ENCODE data around the gene CAND2. TPM values are rescaled to one million over a fixed set of nuclear protein-coding genes. Genes with fewer than 3 reads are reported as not detected.

The CAND2 gene
- total and polyA plus RNA-seq, 9 of the 15 experiments (the other 6 are each of a cell fraction or from before 2014, with no cell fraction given), result 0.91 to 14.9 (median 4.3) TPM

DNA sequence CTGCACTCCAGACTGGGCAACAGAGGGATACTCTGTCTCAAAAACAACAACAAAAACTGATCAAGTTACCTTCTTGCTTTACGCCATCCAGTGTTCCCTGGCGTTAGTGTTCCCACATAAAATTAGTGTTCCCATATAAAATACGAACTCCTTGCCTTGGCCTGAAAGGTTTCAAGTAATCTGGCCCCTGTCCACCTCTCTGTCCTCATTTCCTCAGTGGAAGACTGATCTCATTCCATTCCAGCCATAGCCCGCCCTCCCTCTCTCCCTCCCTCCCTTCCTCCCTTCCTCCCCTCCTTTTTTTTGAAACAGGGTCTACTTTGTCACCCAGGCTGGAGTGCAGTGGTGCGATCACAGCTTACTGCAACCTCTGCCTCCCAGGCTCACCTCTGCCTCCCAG, 2.8 kb upstream of the CAND2 start:
- no peak overlapping the region for H2AFZ ChIP-seq (ENCODE audit: low read depth, low read length)
- intact Hi-C loops (cut with micrococcal nuclease) (loop anchor here (10.0 kb wide), 1 partner anchor 201 kb away; no protein-coding TSS in a partner anchor), in situ Hi-C loops (cut with MboI) (no loop called here)
- ChIA-PET POLR2A (interaction anchor here (1.0 kb wide), 1 partner anchor 13 kb away, joined by 4 read pairs; no protein-coding TSS in a partner anchor), CTCF (ENCODE audit: low intra/inter-chr PET ratio) (no interaction called here)
- H3K27me3 ChIP-seq (ENCODE audit: control insufficient read depth in 2 of 2, insufficient read depth in 2 of 2, low read length in 2 of 2), result peaks cover 0 to 3% of the 10 kb centered on the region in 2 experiments; a peak in 2 of 5 replicates
- no peaks in the 10 kb centered on the region for H3K9me1 ChIP-seq (ENCODE audit: control insufficient read depth, insufficient read depth, low read length)
- H3K4me1 ChIP-seq (replicated peaks in 1 of 2; ENCODE audit: control insufficient read depth in 2 of 2, insufficient read depth in 2 of 2, low read length in 2 of 2), result peaks cover 8 to 25% of the 10 kb centered on the region in 2 experiments; a peak in 3 of 5 replicates
- DNase-seq (ENCODE audit: extremely low read depth in 1 of 4, low spot score in 3 of 4), result no peak
- H3K4me2 ChIP-seq (ENCODE audit: insufficient read depth, low read length), result no peak overlapping the region
- H3K27ac ChIP-seq (ENCODE audit: extremely low read depth, low read depth, low read length), result no peak overlapping the region
- no peaks in the 10 kb centered on the region for H3K9me3 ChIP-seq (replicated peaks; ENCODE audit: control insufficient read depth, insufficient read depth, low read depth, low read length)
- H3K9ac ChIP-seq (ENCODE audit: insufficient read depth in 1 of 2, low read depth in 2 of 2, low read length in 2 of 2), result no peak overlapping the region
- peaks cover 6% of the 10 kb centered on the region; the same call in 1 of the 3 replicates for H3K79me2 ChIP-seq (ENCODE audit: control insufficient read depth, insufficient read depth, low read length)
- H3K4me3 ChIP-seq, result no peak overlapping the region
- WGBS (ENCODE audit: insufficient coverage, low coverage, missing lambda C conversion rate), result 63% methylated on average over 3 of the region's 5 CpGs
- ATAC-seq, result no peak
- no peaks in the 10 kb centered on the region for H3K36me3 ChIP-seq (ENCODE audit: control insufficient read depth, insufficient read depth, low read length)
- no TSS peak for BruUV-seq (replicated peaks)
- FAIRE-seq, result no peak
- no peaks in the 10 kb centered on the region for H4K20me1 ChIP-seq (replicated peaks; ENCODE audit: control insufficient read depth, insufficient read depth, low read length)
- TF ChIP-seq MCM3 (IDR thresholded peaks at IDR 0.05) (no peak), ZNF263 (CRISPR knock-in tag; IDR thresholded peaks at IDR 0.05; ENCODE audit: borderline replicate concordance) (no peak), RBFOX2 (IDR thresholded peaks at IDR 0.05; ENCODE audit: low read depth, low read length) (no peak)
- TF ChIP-seq, protein P1, sequence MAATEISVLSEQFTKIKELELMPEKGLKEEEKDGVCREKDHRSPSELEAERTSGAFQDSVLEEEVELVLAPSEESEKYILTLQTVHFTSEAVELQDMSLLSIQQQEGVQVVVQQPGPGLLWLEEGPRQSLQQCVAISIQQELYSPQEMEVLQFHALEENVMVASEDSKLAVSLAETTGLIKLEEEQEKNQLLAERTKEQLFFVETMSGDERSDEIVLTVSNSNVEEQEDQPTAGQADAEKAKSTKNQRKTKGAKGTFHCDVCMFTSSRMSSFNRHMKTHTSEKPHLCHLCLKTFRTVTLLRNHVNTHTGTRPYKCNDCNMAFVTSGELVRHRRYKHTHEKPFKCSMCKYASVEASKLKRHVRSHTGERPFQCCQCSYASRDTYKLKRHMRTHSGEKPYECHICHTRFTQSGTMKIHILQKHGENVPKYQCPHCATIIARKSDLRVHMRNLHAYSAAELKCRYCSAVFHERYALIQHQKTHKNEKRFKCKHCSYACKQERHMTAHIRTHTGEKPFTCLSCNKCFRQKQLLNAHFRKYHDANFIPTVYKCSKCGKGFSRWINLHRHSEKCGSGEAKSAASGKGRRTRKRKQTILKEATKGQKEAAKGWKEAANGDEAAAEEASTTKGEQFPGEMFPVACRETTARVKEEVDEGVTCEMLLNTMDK (IDR thresholded peaks at IDR 0.05; ENCODE audit: borderline replicate concordance, insufficient read depth, low read depth, low read length, poor library complexity, severe bottlenecking), result no peak

Data from K562 (cell line).